RWPE1 (cell line): ENCODE results near the gene MCM3AP.
A peak's percentile ranks its signal among the peaks of the same experiment; 100 is the strongest.

Source experiments
- CTCF ChIA-PET: fragments of 350-600 bp; sonication (Branson Sonifier 250); formaldehyde crosslinking; extraction: SDS; loops from one replicate; lab custom pipeline; 2021; lab: Yijun Ruan, JAX
- POLR2A ChIA-PET: fragments of 400-600 bp; formaldehyde crosslinking; extraction: SDS; loops from one replicate; lab custom pipeline; 2020; ENCODE audit warnings: antibody characterized with exemption; ENCODE audit not compliant: low non-redundant PET; lab: Yijun Ruan, JAX
- DNase-seq: peaks from one replicate; pipeline ENCODE4 v3.0.0; 2012; ENCODE audit warnings: low spot score
- H3K27ac ChIP-seq: fragments of 450-650 bp; 2 replicates; pipeline ENCODE4 v1.5.1; 2017
- TF ChIP-seq, protein P1 (sequence below): fragments of 450-650 bp; conservative IDR thresholded peaks from 2 replicates; pipeline ENCODE4 v1.5.1; 2017; ENCODE audit warnings: low read depth, mild to moderate bottlenecking

The MCM3AP gene

DNA sequence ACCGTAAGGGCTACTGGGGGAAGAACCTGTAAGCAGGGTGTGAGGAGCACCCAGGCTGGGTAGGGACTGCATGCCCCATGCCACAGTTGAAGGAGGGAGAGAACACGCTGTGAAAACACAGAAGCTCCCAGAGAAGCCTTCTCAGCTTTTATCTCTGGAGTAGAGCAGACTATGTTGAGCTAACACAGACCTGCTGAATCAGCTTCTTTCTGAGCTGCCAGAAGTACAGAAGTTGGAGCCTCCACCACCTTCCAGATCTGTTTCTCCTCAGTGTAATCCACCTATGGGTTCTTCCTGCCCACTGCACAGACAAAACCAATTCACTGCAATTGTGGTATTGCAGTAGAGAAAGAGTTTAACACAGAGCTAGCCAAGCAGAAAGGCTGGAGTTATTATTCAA, 6.2 kb upstream of the MCM3AP start:
- ChIA-PET CTCF (no interaction called here), POLR2A (no interaction called here)
- H3K27ac ChIP-seq = no peak overlapping the region

DNA sequence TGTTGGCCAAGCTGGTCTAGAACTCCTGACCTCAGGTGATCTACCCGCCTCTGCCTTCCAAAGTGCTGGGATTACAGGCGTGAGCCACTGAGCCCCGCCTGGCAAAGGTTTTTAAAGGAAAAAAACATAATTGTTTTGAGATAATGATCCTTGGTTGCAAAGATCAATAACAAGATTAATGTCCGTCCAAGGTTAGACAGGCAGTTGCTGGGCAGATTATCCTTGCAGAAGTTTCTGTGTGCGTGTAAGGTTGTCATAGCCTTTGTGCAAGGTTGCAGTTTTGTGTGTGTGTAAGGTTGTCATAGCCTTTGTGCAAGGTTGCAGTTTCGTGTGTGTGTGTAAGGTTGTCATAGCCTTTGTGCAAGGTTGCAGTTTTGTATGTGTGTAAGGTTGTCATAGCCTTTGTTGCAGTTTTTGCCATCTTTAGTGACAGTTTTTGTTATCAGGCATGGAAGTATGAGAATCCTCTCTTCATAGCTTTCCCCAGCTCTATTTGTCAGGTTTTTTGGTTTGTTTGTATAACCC, 4.3 kb upstream of the MCM3AP start:
- CTCF ChIA-PET = interaction anchor here (0.6 kb wide), 2 partner anchors 35 to 102 kb away, joined by 3 read pairs; no protein-coding TSS in a partner anchor
- POLR2A ChIA-PET = no interaction called here
- H3K27ac ChIP-seq = no peak overlapping the region
- TF ChIP-seq, protein P1, sequence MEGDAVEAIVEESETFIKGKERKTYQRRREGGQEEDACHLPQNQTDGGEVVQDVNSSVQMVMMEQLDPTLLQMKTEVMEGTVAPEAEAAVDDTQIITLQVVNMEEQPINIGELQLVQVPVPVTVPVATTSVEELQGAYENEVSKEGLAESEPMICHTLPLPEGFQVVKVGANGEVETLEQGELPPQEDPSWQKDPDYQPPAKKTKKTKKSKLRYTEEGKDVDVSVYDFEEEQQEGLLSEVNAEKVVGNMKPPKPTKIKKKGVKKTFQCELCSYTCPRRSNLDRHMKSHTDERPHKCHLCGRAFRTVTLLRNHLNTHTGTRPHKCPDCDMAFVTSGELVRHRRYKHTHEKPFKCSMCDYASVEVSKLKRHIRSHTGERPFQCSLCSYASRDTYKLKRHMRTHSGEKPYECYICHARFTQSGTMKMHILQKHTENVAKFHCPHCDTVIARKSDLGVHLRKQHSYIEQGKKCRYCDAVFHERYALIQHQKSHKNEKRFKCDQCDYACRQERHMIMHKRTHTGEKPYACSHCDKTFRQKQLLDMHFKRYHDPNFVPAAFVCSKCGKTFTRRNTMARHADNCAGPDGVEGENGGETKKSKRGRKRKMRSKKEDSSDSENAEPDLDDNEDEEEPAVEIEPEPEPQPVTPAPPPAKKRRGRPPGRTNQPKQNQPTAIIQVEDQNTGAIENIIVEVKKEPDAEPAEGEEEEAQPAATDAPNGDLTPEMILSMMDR = no peak
- no peak for DNase-seq

More for the DNA sequence above, 6.2 kb upstream of the MCM3AP start:
- TF ChIP-seq, protein P1 = no peak
- DNase-seq = no peak

DNA sequence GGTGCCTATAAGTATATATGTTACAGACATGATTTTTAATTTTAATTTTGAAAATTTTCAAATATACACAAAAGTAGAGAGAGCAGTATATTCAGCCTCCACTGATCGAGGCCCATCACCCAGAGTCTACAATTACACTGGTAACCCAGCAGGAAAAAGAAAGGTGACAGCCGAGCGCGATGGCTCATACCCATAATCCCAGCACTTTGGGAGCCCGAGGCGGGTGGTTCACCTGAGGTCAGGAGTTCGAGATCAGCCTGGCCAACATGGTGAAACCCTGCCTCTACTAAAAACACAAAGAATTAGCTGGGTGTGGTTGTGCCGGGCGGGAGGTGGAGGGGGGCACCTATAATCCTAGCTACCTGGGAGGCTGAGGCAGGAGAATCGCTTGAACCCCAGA, 2.1 kb upstream of the MCM3AP start:
- no peak for DNase-seq
- CTCF ChIA-PET = no interaction called here
- POLR2A ChIA-PET = no interaction called here
- peak overlapping the region; percentile 97 for H3K27ac ChIP-seq
- TF ChIP-seq, protein P1 = no peak

DNA sequence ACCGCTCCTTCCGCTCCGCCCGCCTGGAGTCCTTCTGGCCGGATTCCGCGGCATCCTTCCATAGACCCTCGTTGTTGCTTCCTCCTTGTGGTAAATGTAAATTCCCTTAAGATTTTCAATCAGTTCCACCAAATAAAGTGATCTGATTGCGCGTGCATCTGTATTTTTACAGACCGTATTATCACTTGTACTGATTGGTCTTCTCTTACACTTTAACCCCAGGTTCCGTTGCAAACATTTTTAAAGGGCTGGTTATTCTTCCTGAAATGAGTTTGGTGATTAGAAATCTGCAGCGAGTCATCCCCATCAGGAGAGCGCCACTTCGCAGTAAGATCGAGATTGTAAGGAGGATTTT, 1.2 kb upstream of the MCM3AP start:
- ChIA-PET POLR2A (interaction anchor here (1.0 kb wide), 1 partner anchor 143 kb away, joined by 4 read pairs; no protein-coding TSS in a partner anchor), CTCF (no interaction called here)
- DNase-seq = no peak
- H3K27ac ChIP-seq = peak overlapping the region; percentile 97
- TF ChIP-seq, protein P1 = no peak

DNA sequence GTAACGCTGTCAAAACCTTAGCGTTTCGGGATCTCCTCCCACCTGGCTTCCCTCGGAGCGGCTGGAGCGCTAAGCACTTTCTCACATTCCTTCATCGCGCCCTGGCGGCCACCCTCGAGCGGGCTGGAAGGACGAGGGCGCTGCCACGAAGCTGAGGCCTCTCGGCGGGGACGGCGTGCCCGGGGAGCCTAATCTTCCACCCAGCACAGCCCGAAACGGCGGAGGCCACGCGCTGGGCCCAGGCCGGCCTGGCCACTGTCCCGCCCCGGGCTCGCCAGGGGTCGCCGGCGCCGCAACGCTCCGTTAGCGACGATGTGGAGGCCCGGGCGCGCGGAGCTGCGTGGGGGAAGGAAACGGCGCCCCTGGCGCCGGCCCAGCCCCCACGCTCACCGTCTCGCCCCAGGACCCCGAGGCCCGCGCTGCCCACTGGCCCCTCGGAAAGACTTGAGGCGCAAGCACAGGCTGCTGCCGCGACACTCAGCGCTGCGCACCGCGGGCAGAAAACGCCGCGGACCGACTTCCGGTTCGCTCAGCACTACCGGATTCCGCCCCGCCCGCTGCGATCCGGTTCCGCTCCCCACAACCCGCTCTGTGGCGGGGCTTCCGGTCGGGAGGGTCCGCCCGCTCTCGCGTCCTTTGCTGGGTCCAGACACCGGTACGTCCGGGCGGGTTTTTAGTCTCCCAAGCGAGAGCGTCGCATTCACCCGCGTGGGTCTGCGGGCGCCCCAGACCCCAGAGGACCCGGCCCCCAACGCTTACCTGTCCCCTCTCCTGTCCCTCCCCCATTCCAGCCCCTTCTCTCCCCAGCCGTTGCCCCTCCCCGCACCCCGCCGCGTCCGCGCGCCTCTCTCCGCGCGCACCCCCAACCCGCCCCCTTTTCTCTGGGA, 593 bp upstream of the MCM3AP start, which contains the start of gene YBEY:
YBEY (plus strand) TSS at position 582 of the 887 bp plus-strand sequence. CDS start 572 bp downstream, outside the sequence.
- peak within 1 kb of the TSS; percentile 97 for H3K27ac ChIP-seq
- ChIA-PET POLR2A (interaction anchor here (1.0 kb wide), 1 partner anchor 143 kb away, joined by 4 read pairs; no protein-coding TSS in a partner anchor), CTCF (interaction anchor here (0.6 kb wide), 1 partner anchor 37 kb away, joined by 3 read pairs; the partner anchor contains the start of gene C21orf58)
- DNase-seq = peak; percentile 92
- TF ChIP-seq, protein P1 = peak; percentile 35

DNA sequence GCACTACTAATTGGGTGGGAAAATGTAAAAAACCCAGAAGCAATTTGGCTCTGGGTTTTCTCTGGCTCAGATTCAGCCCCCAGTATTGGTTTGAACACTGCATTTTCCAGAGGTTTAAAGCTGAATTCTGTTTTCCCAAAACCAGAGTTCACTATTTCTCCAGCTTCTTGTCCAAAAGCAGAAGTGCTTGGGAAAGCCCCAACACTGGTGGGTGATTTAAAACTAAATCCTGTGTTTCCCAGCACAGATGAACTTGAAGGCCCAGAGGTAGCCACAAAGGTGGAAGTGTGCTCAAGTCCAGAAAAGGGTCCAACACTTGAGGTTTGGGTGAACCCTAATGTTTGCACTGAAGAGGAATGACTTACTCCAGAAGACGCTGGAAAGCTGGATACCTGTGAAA, 678 bp downstream of the MCM3AP start:
- no peak for DNase-seq
- H3K27ac ChIP-seq = no peak overlapping the region
- ChIA-PET POLR2A (no interaction called here), CTCF (interaction anchor here (0.6 kb wide), 1 partner anchor 104 kb away, joined by 5 read pairs; no protein-coding TSS in a partner anchor)
- TF ChIP-seq, protein P1 = no peak
